Adrenal gland (tissue), 12 donors: Measurements from ENCODE around the gene DAAM2. TPM values are rescaled to one million over a fixed set of nuclear protein-coding genes. Genes with fewer than 3 reads are reported as not detected.
A peak's percentile ranks its signal among the peaks of the same experiment; 100 is the strongest.

Source experiments
- DNase-seq, 7 donors: peaks; one replicate each; pipeline ENCODE4 v3.0.0-alpha.2; 2019 to 2020
- H3K27ac ChIP-seq, 5 donors: fragments of 200-600 bp; sonication (generic) in 4 of 5; 1 replicate in 3 of 5; 2 replicates in 2 of 5; pipeline versions ENCODE4 v1.5.1 to v1.8.0; 2016 to 2020; ENCODE audit warnings: mild to moderate bottlenecking in 1 of 5
- H3K27me3 ChIP-seq: fragments of 200-600 bp; 2 replicates; pipeline ENCODE4 v1.8.0; 2021
- H3K36me3 ChIP-seq, 2 donors: fragments of 200-600 bp; replicated peaks in 1 of 2; 1 replicate in 1 of 2; 2 replicates in 1 of 2; pipeline versions ENCODE4 v1.5.1 to v1.8.0; 2018 to 2022
- H3K4me1 ChIP-seq, 2 donors: fragments of 200-600 bp; replicated peaks in 1 of 2; 1 replicate in 1 of 2; 2 replicates in 1 of 2; pipeline versions ENCODE4 v1.5.1 to v1.8.0; 2018 to 2021
- H3K4me3 ChIP-seq, 4 donors: fragments of 200-600 bp; sonication (generic) in 3 of 4; one replicate each; pipeline ENCODE4 v1.5.1; 2016 to 2018
- H3K9me3 ChIP-seq, 3 donors: fragments of 200-600 bp; sonication (generic) in 1 of 3; replicated peaks in 1 of 3; 1 replicate in 2 of 3; 2 replicates in 1 of 3; pipeline versions ENCODE4 v1.5.1 to v1.8.0; 2016 to 2021
- POLR2A ChIP-seq, 2 donors: fragments of 450-650 bp; IDR thresholded peaks; one replicate each; pipeline ENCODE4 v1.6.1; 2017; ENCODE audit warnings: antibody characterized with exemption in 2 of 2, mild to moderate bottlenecking in 2 of 2, moderate library complexity in 1 of 2
- WGBS, 4 donors: extraction: QIAGEN DNeasy Blood & Tissue Kit in 2 of 4; methylation state at CpG; one replicate each; pipeline versions ENCODE4 v1.1.5 to v1.1.7; 2013 to 2017; 5-methylcytosine and 5-hydroxymethylcytosine counted together
- intact Hi-C, 2 donors: fragments of 100-400 bp; cut with DNase I; formaldehyde crosslinking; loops; one replicate each; pipeline versions ENCODE4 v1.14.1 to v1.15.0; 2022 to 2023
- polyA plus RNA-seq, 3 donors: library from polyadenylated mRNA; stranded (reverse); fragments of 200-250 nt in 2 of 3; fragments of 350-450 nt in 1 of 3; fragmentation: Illumina TruSeq in 1 of 3; extraction: RNeasy Lipid Tissue Mini Kit (QIAGEN cat#74804) in 1 of 3; gene quantifications; one replicate each; pipeline ENCODE4 v1.2.3, GENCODE V29; 2013 to 2014
- total RNA-seq, 9 donors: library from RNA; depleted of rRNA in 4 of 9; stranded (reverse); fragments of >200 nt in 4 of 9; fragments of 120-200 nt in 1 of 9; fragmentation: NEBNext Ultra II Directional in 1 of 9; extraction: Animal tissue kit (Norgen Biotek cat#: 25700) in 1 of 9; gene quantifications; one replicate each; pipeline versions ENCODE4 v1.1.0 to v1.2.4, GENCODE V29; 2013 to 2023
- TF ChIP-seq, protein P1 (sequence below), 6 experiments: fragments of 450-650 bp in 4 of 6; fragments of 200-600 bp in 2 of 6; sonication (generic) in 1 of 6; IDR thresholded peaks; 1 replicate in 5 of 6; 2 replicates in 1 of 6; pipeline versions ENCODE4 v1.5.1 to v1.8.0; 2016 to 2021; ENCODE audit warnings: antibody characterized with exemption in 6 of 6, mild to moderate bottlenecking in 2 of 6, moderate library complexity in 1 of 6
- donor health status: healthy with polysubstance abuse.
- donor health status: Bipolar disorder and iron deficiency.
- donor health status: DM: yes; HTN: yes; CAD: no.
- donor health status: DM: no; HTN: no; CAD: no.
- donor health status: DM: no; HTN: no; CAD: no.
- donor health status: DM: yes; HTN: yes; CAD: no.

DAAM2 gene
- total and polyA plus RNA-seq, 12 donors, result 28.1 to 72.1 (median 53.2) TPM

DNA sequence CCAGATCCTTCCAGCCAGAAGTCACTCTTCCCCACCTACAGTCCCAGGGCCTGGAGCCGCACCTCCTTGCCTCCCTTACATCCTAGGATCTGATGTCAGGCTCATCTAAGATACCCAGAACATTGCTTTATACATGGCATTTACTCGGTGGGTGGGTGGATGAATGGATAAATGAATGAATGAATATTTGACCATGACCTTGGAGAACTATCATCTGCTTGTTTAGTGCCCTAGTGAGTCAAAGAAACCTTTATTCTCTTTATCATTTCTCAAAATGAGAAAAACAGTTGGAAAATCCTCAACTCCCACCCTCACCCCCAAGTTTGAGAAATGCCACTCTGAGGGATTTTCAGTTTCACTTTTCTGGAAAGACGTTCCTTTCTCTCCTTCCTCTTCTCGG lies 56.0 kb downstream of the DAAM2 start:
- H3K27ac ChIP-seq, result peak overlapping the region in 2 of 5 donors; percentile 7 to 40
- no peaks in the 10 kb centered on the region for H3K36me3 ChIP-seq
- no peak overlapping the region for H3K4me3 ChIP-seq
- H3K4me1 ChIP-seq, result peaks cover 9 to 67% of the 10 kb centered on the region in 2 donors
- WGBS, 4 donors, result 54 to 69% (median 65%) methylated on average over 4 of the region's 4 CpGs
- H3K27me3 ChIP-seq, result no peaks in the 10 kb centered on the region
- H3K9me3 ChIP-seq, result no peaks in the 10 kb centered on the region
- intact Hi-C loops, result no loop called here
- no peak for DNase-seq
- no peak for TF ChIP-seq POLR2A (IDR thresholded peaks at IDR 0.05)
- TF ChIP-seq, protein P1, sequence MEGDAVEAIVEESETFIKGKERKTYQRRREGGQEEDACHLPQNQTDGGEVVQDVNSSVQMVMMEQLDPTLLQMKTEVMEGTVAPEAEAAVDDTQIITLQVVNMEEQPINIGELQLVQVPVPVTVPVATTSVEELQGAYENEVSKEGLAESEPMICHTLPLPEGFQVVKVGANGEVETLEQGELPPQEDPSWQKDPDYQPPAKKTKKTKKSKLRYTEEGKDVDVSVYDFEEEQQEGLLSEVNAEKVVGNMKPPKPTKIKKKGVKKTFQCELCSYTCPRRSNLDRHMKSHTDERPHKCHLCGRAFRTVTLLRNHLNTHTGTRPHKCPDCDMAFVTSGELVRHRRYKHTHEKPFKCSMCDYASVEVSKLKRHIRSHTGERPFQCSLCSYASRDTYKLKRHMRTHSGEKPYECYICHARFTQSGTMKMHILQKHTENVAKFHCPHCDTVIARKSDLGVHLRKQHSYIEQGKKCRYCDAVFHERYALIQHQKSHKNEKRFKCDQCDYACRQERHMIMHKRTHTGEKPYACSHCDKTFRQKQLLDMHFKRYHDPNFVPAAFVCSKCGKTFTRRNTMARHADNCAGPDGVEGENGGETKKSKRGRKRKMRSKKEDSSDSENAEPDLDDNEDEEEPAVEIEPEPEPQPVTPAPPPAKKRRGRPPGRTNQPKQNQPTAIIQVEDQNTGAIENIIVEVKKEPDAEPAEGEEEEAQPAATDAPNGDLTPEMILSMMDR (IDR thresholded peaks at IDR 0.05), result no peak

GRCh38 chr6:39849228-39849627 lies 57.1 kb downstream of the DAAM2 start:
- Histone ChIP-seq H3K4me1 (peaks cover 9 to 78% of the 10 kb centered on the region in 2 donors), H3K4me3 (no peak overlapping the region), H3K27me3 (no peaks in the 10 kb centered on the region), H3K36me3 (no peaks in the 10 kb centered on the region), H3K9me3 (no peaks in the 10 kb centered on the region), H3K27ac (peak overlapping the region in 2 of 5 donors; percentile 7 to 69)
- no peak for DNase-seq
- intact Hi-C loops, result no loop called here
- 55 to 62% (median 58%) methylated on average over 3 of the region's 3 CpGs for WGBS, 4 donors
- no peak for TF ChIP-seq POLR2A (IDR thresholded peaks at IDR 0.05)
- TF ChIP-seq, protein P1 (IDR thresholded peaks at IDR 0.05), result no peak

DNA sequence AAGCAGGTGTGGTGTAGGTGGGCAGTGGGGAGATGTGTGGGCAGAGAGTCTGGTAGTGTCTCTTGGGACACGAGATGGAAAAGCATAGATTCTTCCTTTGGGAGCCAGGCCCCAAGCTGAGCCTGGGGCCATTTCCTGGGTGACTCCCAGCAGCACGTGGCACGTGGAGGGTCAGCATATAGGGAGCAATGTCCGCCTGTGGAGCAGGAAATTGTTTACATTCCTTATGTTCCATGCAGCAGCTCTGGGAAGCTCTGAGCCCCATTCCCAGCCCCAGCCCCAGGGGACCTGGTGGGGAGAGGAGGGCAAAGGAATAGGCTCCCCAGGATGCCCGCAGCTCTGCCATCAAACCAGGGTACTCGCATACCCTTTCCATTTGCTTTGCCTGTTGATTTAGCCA lies 57.6 kb downstream of the DAAM2 start:
- Histone ChIP-seq H3K27ac (peak overlapping the region in 1 of 5 donors; percentile 69), H3K4me3 (no peak overlapping the region), H3K9me3 (no peaks in the 10 kb centered on the region), H3K36me3 (no peaks in the 10 kb centered on the region), H3K27me3 (no peaks in the 10 kb centered on the region), H3K4me1 (peaks cover 9 to 81% of the 10 kb centered on the region in 2 donors)
- TF ChIP-seq, protein P1 (IDR thresholded peaks at IDR 0.05), result no peak
- no peak for TF ChIP-seq POLR2A (IDR thresholded peaks at IDR 0.05)
- no peak for DNase-seq
- 76 to 85% (median 83%) methylated on average over 6 of the region's 6 CpGs for WGBS, 4 donors
- intact Hi-C loops, result no loop called here

DNA sequence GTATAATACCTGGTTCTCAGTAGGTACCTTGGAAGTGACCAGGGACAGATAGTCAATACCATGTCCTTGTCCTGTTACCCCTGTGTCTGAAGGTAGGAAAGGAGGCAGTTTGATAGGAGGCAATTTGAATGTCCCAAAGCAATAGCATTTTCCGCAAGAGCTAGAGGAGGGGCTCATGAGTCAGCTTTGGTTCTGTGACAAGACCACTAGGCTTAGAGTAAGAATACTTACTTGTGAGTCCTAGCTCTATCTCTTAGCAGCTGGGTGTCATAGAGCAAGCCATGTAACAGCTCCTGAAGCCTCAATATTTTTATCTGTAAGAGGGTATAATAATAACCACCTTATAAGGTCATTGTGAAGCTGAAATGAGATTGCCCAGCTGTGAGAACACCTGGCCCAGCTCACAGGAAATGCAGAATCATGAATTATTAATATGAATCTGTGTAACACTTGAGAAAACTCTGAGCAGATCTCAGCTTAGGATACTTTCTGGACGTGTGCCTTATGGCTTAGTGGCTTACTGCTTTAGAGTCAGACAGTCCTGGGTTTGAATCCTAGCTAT lies 58.6 kb downstream of the DAAM2 start:
- intact Hi-C loops, result no loop called here
- Histone ChIP-seq H3K36me3 (no peaks in the 10 kb centered on the region), H3K4me3 (no peak overlapping the region), H3K4me1 (peaks cover 9 to 81% of the 10 kb centered on the region in 2 donors), H3K9me3 (no peaks in the 10 kb centered on the region), H3K27ac (peak overlapping the region in 2 of 5 donors; percentile 47 to 69), H3K27me3 (no peaks in the 10 kb centered on the region)
- no peak for TF ChIP-seq POLR2A (IDR thresholded peaks at IDR 0.05)
- TF ChIP-seq, protein P1 (IDR thresholded peaks at IDR 0.05), result no peak
- WGBS, 4 donors, result 63 to 79% (median 68%) methylated on average over 1 to 2 of the region's 2 CpGs
- no peak for DNase-seq
